ENCODE data around the gene GRIA3.

GRIA3 gene

DNA sequence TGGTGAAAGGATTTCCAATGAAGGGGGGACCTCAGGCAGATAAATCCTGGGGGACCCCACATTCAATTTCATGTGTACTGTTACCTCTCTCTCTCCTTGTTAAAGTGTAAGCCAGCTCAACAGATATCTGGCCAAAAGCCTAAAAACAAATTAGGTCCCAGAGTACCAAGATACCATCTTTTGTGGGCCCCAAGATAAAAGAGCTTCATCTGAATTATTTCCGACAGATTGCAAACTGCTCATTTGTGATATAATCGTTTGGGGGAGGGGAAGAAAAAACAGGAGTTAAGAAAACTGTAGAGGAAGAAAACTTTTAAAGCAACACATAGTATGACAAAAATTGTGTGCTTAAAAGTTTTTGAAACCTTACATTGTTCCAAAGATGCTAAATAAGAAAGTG, 33.6 kb downstream of the GRIA3 start:
- no peak overlapping the region for H3K27ac ChIP-seq
- ChIA-PET CTCF (no interaction called here), POLR2A (ENCODE audit: low non-redundant PET) (no interaction called here)
- no peak for TF ChIP-seq CTCF (conservative IDR thresholded peaks at IDR 0.05; ENCODE audit: low read depth)
- no peak for DNase-seq (ENCODE audit: low spot score)

DNA sequence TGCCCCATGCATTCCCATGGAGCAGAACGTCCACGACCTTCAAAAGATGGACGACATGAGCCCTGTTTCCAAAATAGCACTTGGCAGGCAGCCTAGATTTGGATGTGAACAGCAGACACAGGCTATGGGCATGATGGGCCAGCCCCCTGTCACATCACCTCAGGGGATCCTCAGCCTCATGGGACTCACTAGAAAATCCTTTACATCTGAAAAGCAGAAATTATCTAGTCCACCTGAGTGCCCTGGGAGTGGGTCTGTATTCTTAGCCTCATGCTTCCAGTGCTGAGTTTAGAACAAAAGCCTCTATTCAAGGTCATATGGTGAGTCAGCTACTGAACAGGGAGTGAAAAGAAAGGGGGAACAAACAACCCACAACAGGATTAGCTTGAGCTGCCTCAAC, 35.8 kb downstream of the GRIA3 start:
- CTCF ChIA-PET, result interaction anchor here (0.5 kb wide), 1 partner anchor 21 kb away, joined by 3 read pairs; no protein-coding TSS in a partner anchor
- POLR2A ChIA-PET (ENCODE audit: low non-redundant PET), result no interaction called here

DNA sequence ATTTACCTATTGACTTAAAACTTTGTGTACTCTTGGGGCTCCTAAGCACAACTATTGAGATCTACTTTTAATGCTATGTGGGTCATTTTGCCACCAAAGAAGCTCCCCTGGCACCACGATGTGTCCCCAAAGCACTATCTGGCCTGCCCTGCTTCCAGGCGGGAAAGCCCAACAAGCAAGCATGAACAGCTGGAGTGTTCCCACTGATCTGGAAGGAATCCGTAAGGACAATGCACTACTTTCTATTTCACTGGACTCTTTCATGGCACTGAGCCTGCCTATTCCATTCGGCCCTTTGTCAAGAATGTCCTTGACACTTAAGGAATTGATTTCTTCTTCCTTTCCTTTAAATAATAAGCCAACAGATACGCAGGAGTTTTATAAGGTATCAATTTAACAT, 38.8 kb downstream of the GRIA3 start:
- no peak for TF ChIP-seq CTCF (conservative IDR thresholded peaks at IDR 0.05; ENCODE audit: low read depth)
- CTCF ChIA-PET, result no interaction called here
- POLR2A ChIA-PET (ENCODE audit: low non-redundant PET), result no interaction called here
- no peak overlapping the region for H3K27ac ChIP-seq
- no peak for DNase-seq (ENCODE audit: low spot score)

More for the DNA sequence above, 35.8 kb downstream of the GRIA3 start:
- TF ChIP-seq CTCF (conservative IDR thresholded peaks at IDR 0.05; ENCODE audit: low read depth), result no peak
- H3K27ac ChIP-seq, result no peak overlapping the region
- DNase-seq (ENCODE audit: low spot score), result no peak

GRCh38 chrX:123223409-123223808, 39.3 kb downstream of the GRIA3 start:
- POLR2A ChIA-PET (ENCODE audit: low non-redundant PET), result no interaction called here
- CTCF ChIA-PET, result no interaction called here
- DNase-seq (ENCODE audit: low spot score), result no peak
- no peak overlapping the region for H3K27ac ChIP-seq
- TF ChIP-seq CTCF (conservative IDR thresholded peaks at IDR 0.05; ENCODE audit: low read depth), result no peak

- H3K27ac ChIP-seq, result no peak overlapping the region
- TF ChIP-seq CTCF (conservative IDR thresholded peaks at IDR 0.05; ENCODE audit: low read depth), result no peak
- DNase-seq (ENCODE audit: low spot score), result no peak
- CTCF ChIA-PET, result no interaction called here
- POLR2A ChIA-PET (ENCODE audit: low non-redundant PET), result no interaction called here
These were observed 39.8 kb downstream of the GRIA3 start for GRCh38 chrX:123223859-123224258.

- no peak for TF ChIP-seq CTCF (conservative IDR thresholded peaks at IDR 0.05; ENCODE audit: low read depth)
- DNase-seq (ENCODE audit: low spot score), result no peak
- ChIA-PET CTCF (interaction anchor here (0.6 kb wide), 1 partner anchor 254 kb away, joined by 3 read pairs; no protein-coding TSS in a partner anchor), POLR2A (ENCODE audit: low non-redundant PET) (no interaction called here)
- no peak overlapping the region for H3K27ac ChIP-seq
These were observed 46.7 kb downstream of the GRIA3 start for GRCh38 chrX:123230798-123231197.

- no peak for DNase-seq (ENCODE audit: low spot score)
- CTCF ChIA-PET, result no interaction called here
- no peak for TF ChIP-seq CTCF (conservative IDR thresholded peaks at IDR 0.05; ENCODE audit: low read depth)
- no peak overlapping the region for H3K27ac ChIP-seq
- POLR2A ChIA-PET (ENCODE audit: low non-redundant PET), result no interaction called here
These were observed 52.8 kb downstream of the GRIA3 start for GRCh38 chrX:123236859-123237258.
